Stimulated activated effector memory CD8-positive, alpha-beta T cell treated with anti-CD3 and anti-CD28 coated beads, Interleukin-12 subunit alpha, Interleukin-12 subunit beta, amount 100 ng/mL, for 72 hours (primary cell): ENCODE measurements around the gene MED13L.

Experiments used
- ATAC-seq: fragments of 150-1000 bp; cut with Tn5 transposase; 2 replicates; pipeline ENCODE4 v1.10.0; 2021
- DNase-seq, 2 donors: peaks; one replicate each; pipeline ENCODE4 v3.0.0; 2021 to 2022; ENCODE audit warnings: low spot score in 2 of 2
- H3K27ac Mint-ChIP-seq: one replicate; pipeline ENCODE4 v1.8.0; 2022; ENCODE audit warnings: mild to moderate bottlenecking, mixed read lengths
- H3K36me3 Mint-ChIP-seq: one replicate; pipeline ENCODE4 v1.8.0; 2022; ENCODE audit warnings: mild to moderate bottlenecking, mixed read lengths
- H3K4me1 Mint-ChIP-seq: one replicate; pipeline ENCODE4 v1.8.0; 2022; ENCODE audit warnings: mixed read lengths
- H3K4me3 Mint-ChIP-seq: one replicate; pipeline ENCODE4 v1.8.0; 2022; ENCODE audit warnings: mild to moderate bottlenecking, mixed read lengths
- H3K9me3 Mint-ChIP-seq: one replicate; pipeline ENCODE4 v1.8.0; 2022; ENCODE audit warnings: mixed read lengths

Gene MED13L

GRCh38 chr12:116310082-116310481 is 32.6 kb upstream of the MED13L start:
- peaks cover under 1% of the 10 kb centered on the region for H3K4me1 Mint-ChIP-seq
- no peak overlapping the region for H3K4me3 Mint-ChIP-seq
- H3K9me3 Mint-ChIP-seq, result no peaks in the 10 kb centered on the region
- DNase-seq, result no peak
- no peak overlapping the region for H3K27ac Mint-ChIP-seq
- H3K36me3 Mint-ChIP-seq, result no peaks in the 10 kb centered on the region
- no peak for ATAC-seq

DNA sequence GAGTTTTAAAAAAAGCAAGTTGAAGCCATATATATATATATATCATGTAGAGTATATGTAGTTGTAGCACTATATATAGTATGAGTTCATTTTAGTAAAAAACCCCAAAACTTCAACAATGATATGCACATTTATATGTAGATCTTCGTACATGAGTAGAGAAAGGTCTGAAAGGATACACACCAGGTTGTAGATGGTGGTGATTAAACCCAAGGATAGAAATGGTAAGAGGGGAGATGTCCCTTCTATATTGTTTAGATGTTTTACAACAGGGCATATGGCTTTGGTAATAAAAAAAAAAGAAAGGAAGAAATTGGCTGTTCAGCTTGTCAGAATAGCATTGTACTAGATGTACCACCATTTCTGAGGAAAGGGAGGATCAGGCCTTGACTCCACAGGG is 31.9 kb upstream of the MED13L start:
- H3K4me1 Mint-ChIP-seq, result no peaks in the 10 kb centered on the region
- ATAC-seq (no peak), DNase-seq (no peak)
- no peaks in the 10 kb centered on the region for H3K9me3 Mint-ChIP-seq
- H3K27ac Mint-ChIP-seq, result no peak overlapping the region
- H3K36me3 Mint-ChIP-seq, result no peaks in the 10 kb centered on the region
- H3K4me3 Mint-ChIP-seq, result no peak overlapping the region

DNA sequence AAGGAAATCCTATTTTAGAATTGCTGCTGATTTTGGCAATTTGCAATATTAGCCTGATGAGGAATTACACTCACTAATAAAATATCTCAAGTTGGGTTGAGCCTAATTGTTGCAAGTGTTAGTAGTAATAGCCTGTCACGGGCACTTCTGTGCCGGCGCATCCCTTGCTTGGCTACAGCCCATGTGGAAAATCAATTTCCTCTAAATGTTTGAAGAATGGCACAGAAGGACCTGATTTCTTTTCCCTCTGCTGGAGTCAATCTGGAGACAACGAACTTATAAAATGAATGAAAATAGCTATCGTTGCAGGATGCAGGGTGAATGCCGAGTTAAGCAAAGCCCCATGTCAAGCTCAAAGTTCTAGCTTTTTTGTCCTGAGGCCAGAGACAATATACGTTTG is 31.2 kb upstream of the MED13L start:
- DNase-seq (no peak), ATAC-seq (no peak)
- H3K36me3 Mint-ChIP-seq, result no peaks in the 10 kb centered on the region
- H3K9me3 Mint-ChIP-seq, result no peaks in the 10 kb centered on the region
- H3K4me3 Mint-ChIP-seq, result no peak overlapping the region
- H3K27ac Mint-ChIP-seq, result no peak overlapping the region
- H3K4me1 Mint-ChIP-seq, result no peaks in the 10 kb centered on the region

- no peak for DNase-seq
- no peaks in the 10 kb centered on the region for H3K4me1 Mint-ChIP-seq
- H3K36me3 Mint-ChIP-seq, result no peaks in the 10 kb centered on the region
- no peaks in the 10 kb centered on the region for H3K9me3 Mint-ChIP-seq
- no peak overlapping the region for H3K27ac Mint-ChIP-seq
- no peak for ATAC-seq
- H3K4me3 Mint-ChIP-seq, result no peak overlapping the region
Observed at GRCh38 chr12:116306968-116307367, 29.5 kb upstream of the MED13L start.

- ATAC-seq, result no peak
- no peaks in the 10 kb centered on the region for H3K4me1 Mint-ChIP-seq
- H3K4me3 Mint-ChIP-seq, result no peak overlapping the region
- no peak overlapping the region for H3K27ac Mint-ChIP-seq
- no peaks in the 10 kb centered on the region for H3K36me3 Mint-ChIP-seq
- no peak for DNase-seq
- H3K9me3 Mint-ChIP-seq, result no peaks in the 10 kb centered on the region
Observed at GRCh38 chr12:116306506-116306905, 29.0 kb upstream of the MED13L start.

- no peak overlapping the region for H3K27ac Mint-ChIP-seq
- no peak overlapping the region for H3K4me3 Mint-ChIP-seq
- no peaks in the 10 kb centered on the region for H3K9me3 Mint-ChIP-seq
- no peaks in the 10 kb centered on the region for H3K36me3 Mint-ChIP-seq
- ATAC-seq (no peak), DNase-seq (no peak)
- no peaks in the 10 kb centered on the region for H3K4me1 Mint-ChIP-seq
Observed at GRCh38 chr12:116304621-116305020, 27.1 kb upstream of the MED13L start.

GRCh38 chr12:116303929-116304328 is 26.4 kb upstream of the MED13L start:
- H3K4me1 Mint-ChIP-seq, result no peaks in the 10 kb centered on the region
- no peaks in the 10 kb centered on the region for H3K9me3 Mint-ChIP-seq
- no peak overlapping the region for H3K27ac Mint-ChIP-seq
- DNase-seq (no peak), ATAC-seq (no peak)
- no peak overlapping the region for H3K4me3 Mint-ChIP-seq
- H3K36me3 Mint-ChIP-seq, result no peaks in the 10 kb centered on the region

DNA sequence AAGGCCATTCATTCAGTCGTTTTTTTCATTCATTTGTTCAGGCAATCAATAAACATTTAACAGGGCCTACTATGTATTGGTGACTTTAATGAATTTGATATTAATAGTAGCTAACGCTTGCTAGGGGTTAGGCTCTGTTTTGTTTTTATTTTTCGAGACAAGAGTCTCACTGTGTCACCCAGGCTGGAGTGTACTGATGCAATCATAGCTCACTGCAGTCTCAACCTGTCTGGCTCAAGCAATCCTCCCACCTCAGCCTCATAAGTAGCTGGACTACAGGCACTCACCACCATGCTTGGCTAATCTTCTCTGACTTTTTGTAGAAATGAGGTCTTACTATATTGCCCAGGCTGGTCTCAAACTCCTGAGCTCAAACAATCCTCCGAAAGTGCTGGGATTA is 25.6 kb upstream of the MED13L start:
- Mint-ChIP-seq H3K9me3 (no peaks in the 10 kb centered on the region), H3K36me3 (no peaks in the 10 kb centered on the region), H3K4me1 (no peaks in the 10 kb centered on the region), H3K27ac (no peak overlapping the region), H3K4me3 (no peak overlapping the region)
- no peak for ATAC-seq
- no peak for DNase-seq

- no peaks in the 10 kb centered on the region for H3K36me3 Mint-ChIP-seq
- H3K27ac Mint-ChIP-seq, result no peak overlapping the region
- H3K4me1 Mint-ChIP-seq, result no peaks in the 10 kb centered on the region
- ATAC-seq (no peak), DNase-seq (no peak)
- no peaks in the 10 kb centered on the region for H3K9me3 Mint-ChIP-seq
- no peak overlapping the region for H3K4me3 Mint-ChIP-seq
Observed at GRCh38 chr12:116302166-116303058, 24.9 kb upstream of the MED13L start.

GRCh38 chr12:116301621-116302020 is 24.1 kb upstream of the MED13L start:
- H3K9me3 Mint-ChIP-seq, result no peaks in the 10 kb centered on the region
- no peak overlapping the region for H3K4me3 Mint-ChIP-seq
- H3K36me3 Mint-ChIP-seq, result no peaks in the 10 kb centered on the region
- no peaks in the 10 kb centered on the region for H3K4me1 Mint-ChIP-seq
- H3K27ac Mint-ChIP-seq, result no peak overlapping the region
- no peak for DNase-seq
- no peak for ATAC-seq

GRCh38 chr12:116299665-116300328 is 22.3 kb upstream of the MED13L start:
- no peak for ATAC-seq
- no peaks in the 10 kb centered on the region for H3K36me3 Mint-ChIP-seq
- H3K9me3 Mint-ChIP-seq, result peaks cover 3% of the 10 kb centered on the region
- no peak overlapping the region for H3K27ac Mint-ChIP-seq
- no peak for DNase-seq
- H3K4me1 Mint-ChIP-seq, result no peaks in the 10 kb centered on the region
- H3K4me3 Mint-ChIP-seq, result no peak overlapping the region

- ATAC-seq, result no peak
- H3K4me3 Mint-ChIP-seq, result no peak overlapping the region
- no peak overlapping the region for H3K27ac Mint-ChIP-seq
- H3K4me1 Mint-ChIP-seq, result no peaks in the 10 kb centered on the region
- peaks cover 3% of the 10 kb centered on the region for H3K9me3 Mint-ChIP-seq
- DNase-seq, result no peak
- no peaks in the 10 kb centered on the region for H3K36me3 Mint-ChIP-seq
Observed at GRCh38 chr12:116299064-116299463, 21.6 kb upstream of the MED13L start.

- ATAC-seq (no peak), DNase-seq (no peak)
- Mint-ChIP-seq H3K4me3 (no peak overlapping the region), H3K27ac (no peak overlapping the region), H3K9me3 (peaks cover 3% of the 10 kb centered on the region), H3K36me3 (no peaks in the 10 kb centered on the region), H3K4me1 (no peaks in the 10 kb centered on the region)
Observed at GRCh38 chr12:116298578-116298977, 21.1 kb upstream of the MED13L start.

GRCh38 chr12:116297224-116297834 is 19.8 kb upstream of the MED13L start:
- Mint-ChIP-seq H3K4me3 (no peak overlapping the region), H3K36me3 (no peaks in the 10 kb centered on the region), H3K27ac (no peak overlapping the region), H3K9me3 (peaks cover 3% of the 10 kb centered on the region), H3K4me1 (no peaks in the 10 kb centered on the region)
- ATAC-seq (no peak), DNase-seq (no peak)

- ATAC-seq, result no peak
- H3K4me1 Mint-ChIP-seq, result no peaks in the 10 kb centered on the region
- H3K27ac Mint-ChIP-seq, result no peak overlapping the region
- no peak for DNase-seq
- no peaks in the 10 kb centered on the region for H3K36me3 Mint-ChIP-seq
- H3K9me3 Mint-ChIP-seq, result peaks cover 3% of the 10 kb centered on the region
- no peak overlapping the region for H3K4me3 Mint-ChIP-seq
Observed at GRCh38 chr12:116295327-116296263, 18.1 kb upstream of the MED13L start.
